ENCODE results near the gene DHX36.

Gene DHX36, protein sequence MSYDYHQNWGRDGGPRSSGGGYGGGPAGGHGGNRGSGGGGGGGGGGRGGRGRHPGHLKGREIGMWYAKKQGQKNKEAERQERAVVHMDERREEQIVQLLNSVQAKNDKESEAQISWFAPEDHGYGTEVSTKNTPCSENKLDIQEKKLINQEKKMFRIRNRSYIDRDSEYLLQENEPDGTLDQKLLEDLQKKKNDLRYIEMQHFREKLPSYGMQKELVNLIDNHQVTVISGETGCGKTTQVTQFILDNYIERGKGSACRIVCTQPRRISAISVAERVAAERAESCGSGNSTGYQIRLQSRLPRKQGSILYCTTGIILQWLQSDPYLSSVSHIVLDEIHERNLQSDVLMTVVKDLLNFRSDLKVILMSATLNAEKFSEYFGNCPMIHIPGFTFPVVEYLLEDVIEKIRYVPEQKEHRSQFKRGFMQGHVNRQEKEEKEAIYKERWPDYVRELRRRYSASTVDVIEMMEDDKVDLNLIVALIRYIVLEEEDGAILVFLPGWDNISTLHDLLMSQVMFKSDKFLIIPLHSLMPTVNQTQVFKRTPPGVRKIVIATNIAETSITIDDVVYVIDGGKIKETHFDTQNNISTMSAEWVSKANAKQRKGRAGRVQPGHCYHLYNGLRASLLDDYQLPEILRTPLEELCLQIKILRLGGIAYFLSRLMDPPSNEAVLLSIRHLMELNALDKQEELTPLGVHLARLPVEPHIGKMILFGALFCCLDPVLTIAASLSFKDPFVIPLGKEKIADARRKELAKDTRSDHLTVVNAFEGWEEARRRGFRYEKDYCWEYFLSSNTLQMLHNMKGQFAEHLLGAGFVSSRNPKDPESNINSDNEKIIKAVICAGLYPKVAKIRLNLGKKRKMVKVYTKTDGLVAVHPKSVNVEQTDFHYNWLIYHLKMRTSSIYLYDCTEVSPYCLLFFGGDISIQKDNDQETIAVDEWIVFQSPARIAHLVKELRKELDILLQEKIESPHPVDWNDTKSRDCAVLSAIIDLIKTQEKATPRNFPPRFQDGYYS

GRCh38 chr3:154323891-154324738 is at the start of gene DHX36:
Gene DHX36 (minus strand): TSS chr3:154324487. CDS start chr3:154324416, 71 bp downstream.
- TF ChIP-seq, protein P1, sequence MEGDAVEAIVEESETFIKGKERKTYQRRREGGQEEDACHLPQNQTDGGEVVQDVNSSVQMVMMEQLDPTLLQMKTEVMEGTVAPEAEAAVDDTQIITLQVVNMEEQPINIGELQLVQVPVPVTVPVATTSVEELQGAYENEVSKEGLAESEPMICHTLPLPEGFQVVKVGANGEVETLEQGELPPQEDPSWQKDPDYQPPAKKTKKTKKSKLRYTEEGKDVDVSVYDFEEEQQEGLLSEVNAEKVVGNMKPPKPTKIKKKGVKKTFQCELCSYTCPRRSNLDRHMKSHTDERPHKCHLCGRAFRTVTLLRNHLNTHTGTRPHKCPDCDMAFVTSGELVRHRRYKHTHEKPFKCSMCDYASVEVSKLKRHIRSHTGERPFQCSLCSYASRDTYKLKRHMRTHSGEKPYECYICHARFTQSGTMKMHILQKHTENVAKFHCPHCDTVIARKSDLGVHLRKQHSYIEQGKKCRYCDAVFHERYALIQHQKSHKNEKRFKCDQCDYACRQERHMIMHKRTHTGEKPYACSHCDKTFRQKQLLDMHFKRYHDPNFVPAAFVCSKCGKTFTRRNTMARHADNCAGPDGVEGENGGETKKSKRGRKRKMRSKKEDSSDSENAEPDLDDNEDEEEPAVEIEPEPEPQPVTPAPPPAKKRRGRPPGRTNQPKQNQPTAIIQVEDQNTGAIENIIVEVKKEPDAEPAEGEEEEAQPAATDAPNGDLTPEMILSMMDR (IDR thresholded peaks at IDR 0.05; ENCODE audit: low read depth, low read length), result no peak
- H3K4me3 ChIP-seq (ENCODE audit: low read depth, low read length), result peak within 1 kb of the TSS; percentile 92

GRCh38 chr3:154367221-154367620 is 42.9 kb upstream of the DHX36 start:
- H3K4me3 ChIP-seq (ENCODE audit: low read depth, low read length), result no peak overlapping the region
- TF ChIP-seq, protein P1 (IDR thresholded peaks at IDR 0.05; ENCODE audit: low read depth, low read length), result no peak

- TF ChIP-seq, protein P1 (IDR thresholded peaks at IDR 0.05; ENCODE audit: low read depth, low read length), result no peak
- no peak overlapping the region for H3K4me3 ChIP-seq (ENCODE audit: low read depth, low read length)
Observed at GRCh38 chr3:154364849-154365248, 40.6 kb upstream of the DHX36 start.

DNA sequence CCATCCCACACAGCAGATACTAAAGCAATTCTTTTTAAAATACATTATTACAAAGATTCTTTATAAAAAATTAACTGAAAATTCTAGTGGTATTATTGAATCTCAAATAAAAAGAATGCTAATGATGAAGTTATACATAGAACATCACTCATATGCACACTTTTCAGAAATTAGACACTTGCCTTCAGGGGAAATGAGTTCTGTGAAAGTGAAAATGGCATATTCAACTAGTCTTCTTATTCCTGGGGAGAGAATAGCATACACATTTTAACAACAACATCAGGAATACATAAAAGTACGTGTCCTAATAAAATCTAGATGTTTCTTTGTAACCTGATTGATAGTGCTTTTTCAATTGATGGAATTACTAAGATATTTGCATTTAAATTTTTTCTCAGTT is 36.8 kb upstream of the DHX36 start:
- TF ChIP-seq, protein P1 (IDR thresholded peaks at IDR 0.05; ENCODE audit: low read depth, low read length), result no peak
- H3K4me3 ChIP-seq (ENCODE audit: low read depth, low read length), result no peak overlapping the region

DNA sequence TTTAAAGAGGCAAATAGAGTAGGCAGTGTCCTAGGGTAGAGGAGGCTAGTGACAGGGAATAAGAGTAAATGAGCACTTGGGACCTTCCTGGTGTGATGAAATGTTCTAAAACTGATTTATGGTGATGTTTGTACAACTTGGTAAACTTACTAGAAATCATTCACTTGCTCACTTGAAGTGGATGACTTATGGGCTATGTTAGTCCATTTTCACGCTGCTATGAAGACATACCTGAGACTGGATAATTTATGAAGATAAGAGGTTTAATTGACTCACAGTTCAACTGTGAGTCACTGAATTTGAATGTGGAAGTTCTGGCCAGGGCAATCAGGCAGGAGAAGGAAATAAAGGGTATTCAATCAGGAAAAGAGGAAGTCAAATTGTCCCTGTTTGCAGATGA is 31.7 kb upstream of the DHX36 start:
- TF ChIP-seq, protein P1 (IDR thresholded peaks at IDR 0.05; ENCODE audit: low read depth, low read length), result no peak
- H3K4me3 ChIP-seq (ENCODE audit: low read depth, low read length), result no peak overlapping the region

GRCh38 chr3:154349223-154349622 is 24.9 kb upstream of the DHX36 start:
- H3K4me3 ChIP-seq (ENCODE audit: low read depth, low read length), result no peak overlapping the region
- TF ChIP-seq, protein P1 (IDR thresholded peaks at IDR 0.05; ENCODE audit: low read depth, low read length), result no peak
